HAP-1 (cell line): ENCODE data around the gene PAK4.

Source experiments
- DNase-seq, 2 experiments: peaks; one replicate each; pipeline ENCODE4 v3.0.0-alpha.2; 2016 to 2020; ENCODE audit warnings: low spot score in 2 of 2
- H3K27me3 ChIP-seq: fragments of 250-450 bp; sonication (Bioruptor Pico); 2 replicates; pipeline ENCODE4 v1.5.1; 2020; ENCODE audit warnings: low read depth, mild to moderate bottlenecking, moderate library complexity
- H3K36me3 ChIP-seq: fragments of 250-450 bp; sonication (Bioruptor Pico); replicated peaks from 2 replicates; pipeline ENCODE4 v1.5.1; 2020; ENCODE audit warnings: mild to moderate bottlenecking
- H3K4me1 ChIP-seq: fragments of 250-450 bp; sonication (Bioruptor Pico); 2 replicates; pipeline ENCODE4 v1.5.1; 2020; ENCODE audit warnings: mild to moderate bottlenecking
- H3K4me3 ChIP-seq: fragments of 250-450 bp; sonication (Bioruptor Pico); 2 replicates; pipeline ENCODE4 v1.5.1; 2020; ENCODE audit warnings: mild to moderate bottlenecking, moderate library complexity
- H3K9me3 ChIP-seq: fragments of 250-450 bp; sonication (Bioruptor Pico); 2 replicates; pipeline ENCODE4 v1.5.1; 2020; ENCODE audit warnings: mild to moderate bottlenecking, moderate library complexity
- in situ Hi-C: fragments of 300-500 bp; cut with MboI; formaldehyde crosslinking; loops from 3 replicates; pipeline ENCODE4 v1.14.3; 2020; ENCODE audit warnings: low sequenced_read_pairs, inconsistent platforms, mixed read lengths

PAK4 gene

DNA sequence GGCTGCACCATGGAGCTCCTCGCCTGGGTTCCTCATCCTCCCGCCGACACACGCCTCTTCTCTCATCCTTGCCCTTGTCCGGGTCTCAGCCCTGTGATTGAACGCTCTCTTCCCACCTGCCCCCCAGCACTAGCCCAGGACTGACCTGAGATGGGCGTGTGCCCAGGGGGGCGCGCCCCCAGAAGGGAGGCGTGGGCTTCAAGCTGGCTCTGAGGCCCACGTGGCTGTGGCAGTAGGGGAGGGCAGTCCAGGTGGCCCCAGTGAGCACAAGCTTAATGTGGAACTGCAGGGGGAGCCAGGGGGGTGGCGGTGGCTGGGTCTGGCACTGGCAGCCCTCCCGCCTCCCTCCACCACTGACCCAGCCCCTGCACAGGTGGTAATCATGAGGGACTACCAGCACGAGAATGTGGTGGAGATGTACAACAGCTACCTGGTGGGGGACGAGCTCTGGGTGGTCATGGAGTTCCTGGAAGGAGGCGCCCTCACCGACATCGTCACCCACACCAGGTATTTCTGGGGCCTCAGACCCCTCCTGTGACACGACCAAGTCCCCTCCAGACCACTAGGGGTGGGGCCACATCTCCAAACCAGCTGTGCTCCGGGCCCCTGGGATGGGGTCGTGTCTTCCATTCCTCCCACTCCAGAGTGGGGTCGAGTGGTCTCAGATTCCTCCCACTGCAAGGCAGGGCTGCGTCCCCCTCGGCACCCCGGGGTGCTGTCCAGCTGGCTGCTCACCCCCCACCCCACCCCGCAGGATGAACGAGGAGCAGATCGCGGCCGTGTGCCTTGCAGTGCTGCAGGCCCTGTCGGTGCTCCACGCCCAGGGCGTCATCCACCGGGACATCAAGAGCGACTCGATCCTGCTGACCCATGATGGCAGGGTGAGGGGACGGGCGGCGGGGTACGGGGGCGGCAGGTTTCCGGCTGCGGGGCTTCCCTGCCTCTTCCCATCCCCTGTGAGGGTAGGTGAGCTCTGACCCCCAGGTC is 49.3 kb downstream of the PAK4 start:
- DNase-seq: no peak
- Histone ChIP-seq H3K4me3 (no peak overlapping the region), H3K36me3 (peaks cover 4% of the 10 kb centered on the region), H3K27me3 (no peaks in the 10 kb centered on the region), H3K4me1 (no peaks in the 10 kb centered on the region), H3K9me3 (no peaks in the 10 kb centered on the region)
- in situ Hi-C loops: no loop called here

DNA sequence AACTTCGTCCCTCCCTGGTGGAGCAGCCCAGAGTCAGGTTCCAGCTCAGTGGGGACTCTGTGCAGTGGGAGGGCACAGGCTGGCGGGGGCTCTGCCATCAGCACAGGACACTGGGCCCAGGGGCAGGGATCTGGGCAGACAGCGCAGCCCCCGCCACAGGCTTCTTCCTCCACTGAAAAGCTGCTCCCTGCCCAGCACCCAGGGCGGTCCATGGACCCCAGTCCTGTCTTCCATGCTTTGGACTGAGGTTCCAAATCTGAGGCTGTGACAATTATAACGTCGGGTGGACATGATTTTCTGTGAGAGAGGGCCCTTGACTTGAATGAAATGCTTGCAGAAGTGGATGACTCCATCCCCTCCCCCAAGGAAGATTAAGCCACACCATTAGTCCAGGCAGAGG is 50.0 kb downstream of the PAK4 start:
- Histone ChIP-seq H3K27me3 (no peaks in the 10 kb centered on the region), H3K36me3 (peaks cover 4% of the 10 kb centered on the region), H3K4me3 (no peak overlapping the region), H3K4me1 (no peaks in the 10 kb centered on the region), H3K9me3 (no peaks in the 10 kb centered on the region)
- DNase-seq: no peak
- in situ Hi-C loops: no loop called here

GRCh38 chr19:39177110-39177699 is 51.6 kb downstream of the PAK4 start:
- peaks cover 4% of the 10 kb centered on the region for H3K36me3 ChIP-seq
- in situ Hi-C loops: no loop called here

DNA sequence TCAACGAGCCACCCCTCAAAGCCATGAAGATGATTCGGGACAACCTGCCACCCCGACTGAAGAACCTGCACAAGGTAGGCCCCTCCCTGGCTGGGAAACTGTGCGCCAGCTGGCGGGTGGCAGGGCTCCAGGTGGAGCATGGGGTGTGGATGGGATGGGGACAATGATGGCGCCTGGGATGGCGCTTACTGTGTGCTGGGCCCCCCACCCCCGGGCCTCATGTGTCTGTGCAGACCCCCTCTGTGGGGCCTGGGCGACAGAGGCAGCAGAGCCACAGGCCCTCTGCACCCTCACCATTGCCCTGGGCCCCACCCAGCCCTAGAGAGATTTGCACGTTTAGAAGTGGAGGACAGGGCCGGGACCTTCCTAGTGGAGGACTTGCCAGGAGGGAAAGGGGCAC is 52.1 kb downstream of the PAK4 start:
- Histone ChIP-seq H3K27me3 (no peaks in the 10 kb centered on the region), H3K4me1 (no peaks in the 10 kb centered on the region), H3K4me3 (no peak overlapping the region), H3K9me3 (no peaks in the 10 kb centered on the region), H3K36me3 (peaks cover 4% of the 10 kb centered on the region)
- in situ Hi-C loops: no loop called here
- DNase-seq: no peak

More at GRCh38 chr19:39177110-39177699, 51.6 kb downstream of the PAK4 start:
- Histone ChIP-seq H3K4me1 (no peaks in the 10 kb centered on the region), H3K4me3 (no peak overlapping the region), H3K9me3 (no peaks in the 10 kb centered on the region), H3K27me3 (no peaks in the 10 kb centered on the region)
- no peak for DNase-seq

DNA sequence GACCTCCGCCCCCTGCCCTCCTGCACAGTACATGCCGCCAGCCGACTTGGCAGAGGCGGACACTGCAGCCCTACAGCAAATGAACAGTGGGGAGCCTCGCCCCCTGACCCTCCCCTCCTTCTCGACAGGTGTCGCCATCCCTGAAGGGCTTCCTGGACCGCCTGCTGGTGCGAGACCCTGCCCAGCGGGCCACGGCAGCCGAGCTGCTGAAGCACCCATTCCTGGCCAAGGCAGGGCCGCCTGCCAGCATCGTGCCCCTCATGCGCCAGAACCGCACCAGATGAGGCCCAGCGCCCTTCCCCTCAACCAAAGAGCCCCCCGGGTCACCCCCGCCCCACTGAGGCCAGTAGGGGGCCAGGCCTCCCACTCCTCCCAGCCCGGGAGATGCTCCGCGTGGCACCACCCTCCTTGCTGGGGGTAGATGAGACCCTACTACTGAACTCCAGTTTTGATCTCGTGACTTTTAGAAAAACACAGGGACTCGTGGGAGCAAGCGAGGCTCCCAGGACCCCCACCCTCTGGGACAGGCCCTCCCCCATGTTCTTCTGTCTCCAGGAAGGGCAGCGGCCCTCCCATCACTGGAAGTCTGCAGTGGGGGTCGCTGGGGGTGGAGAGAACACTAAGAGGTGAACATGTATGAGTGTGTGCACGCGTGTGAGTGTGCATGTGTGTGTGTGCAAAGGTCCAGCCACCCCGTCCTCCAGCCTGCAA is 52.9 kb downstream of the PAK4 start:
- Histone ChIP-seq H3K36me3 (peaks cover 4% of the 10 kb centered on the region), H3K9me3 (no peaks in the 10 kb centered on the region), H3K4me1 (no peaks in the 10 kb centered on the region), H3K27me3 (no peaks in the 10 kb centered on the region), H3K4me3 (no peak overlapping the region)
- in situ Hi-C loops: no loop called here
- DNase-seq: no peak

DNA sequence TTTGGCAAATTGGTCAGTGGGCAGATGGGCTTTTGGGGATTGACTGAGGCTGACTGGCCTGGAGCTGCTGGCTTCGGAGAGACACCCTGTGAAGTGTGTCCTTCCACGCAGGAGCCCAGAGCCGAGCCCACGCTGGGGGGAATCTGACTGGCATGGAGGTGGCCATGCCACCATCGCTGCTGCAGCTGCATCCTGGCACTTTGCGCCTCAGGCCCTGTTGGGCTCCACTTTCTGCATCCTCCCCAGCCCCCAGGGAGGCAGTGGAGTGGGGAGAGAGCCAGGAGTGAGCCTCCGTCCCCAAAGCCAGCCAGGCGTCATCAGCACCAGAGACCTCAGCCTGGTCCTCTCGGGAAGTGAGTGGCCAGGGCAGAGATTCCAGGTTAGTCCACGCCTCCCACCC is 54.2 kb downstream of the PAK4 start:
- in situ Hi-C loops: no loop called here
- no peaks in the 10 kb centered on the region for H3K4me1 ChIP-seq
- H3K27me3 ChIP-seq: no peaks in the 10 kb centered on the region
- H3K9me3 ChIP-seq: no peaks in the 10 kb centered on the region
- H3K36me3 ChIP-seq: peaks cover 4% of the 10 kb centered on the region
- no peak overlapping the region for H3K4me3 ChIP-seq
- no peak for DNase-seq

GRCh38 chr19:39180749-39181148 is 55.2 kb downstream of the PAK4 start:
- H3K4me3 ChIP-seq: no peak overlapping the region
- H3K9me3 ChIP-seq: no peaks in the 10 kb centered on the region
- no peaks in the 10 kb centered on the region for H3K4me1 ChIP-seq
- DNase-seq: no peak
- in situ Hi-C loops: no loop called here
- H3K27me3 ChIP-seq: no peaks in the 10 kb centered on the region
- H3K36me3 ChIP-seq: peaks cover 4% of the 10 kb centered on the region

GRCh38 chr19:39181500-39182173 is 56.1 kb downstream of the PAK4 start:
- H3K27me3 ChIP-seq: no peaks in the 10 kb centered on the region
- in situ Hi-C loops: no loop called here
- DNase-seq: no peak
- no peaks in the 10 kb centered on the region for H3K9me3 ChIP-seq
- no peaks in the 10 kb centered on the region for H3K4me1 ChIP-seq
- no peak overlapping the region for H3K4me3 ChIP-seq
- H3K36me3 ChIP-seq: peaks cover 4% of the 10 kb centered on the region

DNA sequence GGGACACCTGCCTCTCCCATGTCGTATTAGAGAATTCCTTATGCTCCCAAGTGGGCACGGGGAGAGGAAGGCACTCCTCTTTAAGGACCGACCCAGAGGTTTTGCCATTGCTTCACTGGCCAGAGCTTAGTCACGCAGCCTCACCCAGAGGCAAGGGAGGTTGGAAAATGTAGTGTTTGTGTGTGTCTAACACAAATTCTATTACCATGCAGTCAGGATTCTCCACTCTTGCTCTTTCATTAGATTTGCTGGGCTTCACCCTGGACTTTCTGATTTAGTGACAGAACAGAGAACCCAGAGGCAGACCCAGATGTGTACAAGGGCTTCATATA is 56.6 kb downstream of the PAK4 start:
- DNase-seq: no peak
- Histone ChIP-seq H3K4me3 (no peak overlapping the region), H3K27me3 (no peaks in the 10 kb centered on the region), H3K4me1 (no peaks in the 10 kb centered on the region), H3K36me3 (peaks cover 4% of the 10 kb centered on the region), H3K9me3 (no peaks in the 10 kb centered on the region)
- in situ Hi-C loops: no loop called here

GRCh38 chr19:39183104-39183503 is 57.5 kb downstream of the PAK4 start:
- DNase-seq: no peak
- H3K4me3 ChIP-seq: no peak overlapping the region
- no peaks in the 10 kb centered on the region for H3K4me1 ChIP-seq
- H3K9me3 ChIP-seq: no peaks in the 10 kb centered on the region
- no peaks in the 10 kb centered on the region for H3K27me3 ChIP-seq
- peaks cover 4% of the 10 kb centered on the region for H3K36me3 ChIP-seq
- in situ Hi-C loops: no loop called here

GRCh38 chr19:39186391-39186790 is 60.8 kb downstream of the PAK4 start:
- Histone ChIP-seq H3K9me3 (no peaks in the 10 kb centered on the region), H3K4me3 (no peak overlapping the region), H3K36me3 (no peaks in the 10 kb centered on the region), H3K4me1 (no peaks in the 10 kb centered on the region), H3K27me3 (no peaks in the 10 kb centered on the region)
- in situ Hi-C loops: no loop called here
- DNase-seq: no peak

GRCh38 chr19:39187552-39187943 is 62.0 kb downstream of the PAK4 start:
- no peaks in the 10 kb centered on the region for H3K36me3 ChIP-seq
- DNase-seq: no peak
- H3K9me3 ChIP-seq: no peaks in the 10 kb centered on the region
- no peaks in the 10 kb centered on the region for H3K27me3 ChIP-seq
- in situ Hi-C loops: no loop called here
- H3K4me1 ChIP-seq: no peaks in the 10 kb centered on the region
- no peak overlapping the region for H3K4me3 ChIP-seq

DNA sequence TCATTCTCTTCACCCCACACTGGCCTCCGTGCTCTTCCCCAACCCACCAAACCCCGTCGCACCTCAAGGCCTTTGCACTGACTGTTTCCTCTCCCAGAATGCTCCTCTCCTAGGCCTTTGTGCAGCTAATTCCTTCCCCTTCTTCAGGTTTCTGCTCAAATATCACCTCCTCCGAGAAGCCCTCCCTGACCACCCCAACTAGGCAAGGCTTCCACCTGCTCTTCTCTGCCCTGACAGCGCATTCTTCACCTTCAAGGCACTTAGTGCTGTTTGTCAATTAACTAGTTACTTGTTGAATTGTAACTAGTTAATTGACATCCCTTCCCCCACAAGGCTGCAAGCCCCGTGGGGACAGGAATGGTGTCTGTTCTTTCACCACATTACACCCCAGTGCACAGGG is 63.4 kb downstream of the PAK4 start:
- Histone ChIP-seq H3K4me3 (no peak overlapping the region), H3K36me3 (no peaks in the 10 kb centered on the region), H3K9me3 (no peaks in the 10 kb centered on the region), H3K27me3 (no peaks in the 10 kb centered on the region), H3K4me1 (no peaks in the 10 kb centered on the region)
- no peak for DNase-seq
- in situ Hi-C loops: no loop called here

DNA sequence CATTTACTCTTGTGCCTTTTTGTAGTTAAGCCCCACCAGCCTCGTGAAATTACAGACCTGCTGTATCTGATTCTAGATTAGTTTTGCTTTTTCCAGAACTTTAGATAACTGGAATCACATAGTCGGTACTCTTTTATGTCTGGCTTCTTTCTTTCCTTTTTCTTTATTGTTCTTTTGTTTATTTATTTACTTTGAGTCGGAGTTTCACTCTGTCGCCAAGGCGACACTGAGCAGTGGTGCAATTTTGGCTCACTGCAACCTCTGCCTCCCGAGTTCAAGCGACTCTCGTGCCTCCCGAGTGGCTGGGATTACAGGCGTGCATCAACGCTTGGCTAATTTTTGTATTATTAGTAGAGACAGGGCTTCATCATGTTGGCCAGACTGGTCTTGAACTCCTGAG is 65.2 kb downstream of the PAK4 start:
- H3K4me3 ChIP-seq: no peak overlapping the region
- no peaks in the 10 kb centered on the region for H3K36me3 ChIP-seq
- DNase-seq: no peak
- H3K27me3 ChIP-seq: peaks cover 7% of the 10 kb centered on the region
- no peaks in the 10 kb centered on the region for H3K4me1 ChIP-seq
- in situ Hi-C loops: no loop called here
- H3K9me3 ChIP-seq: no peaks in the 10 kb centered on the region
